Spleen (tissue), 7 donors: Measurements from ENCODE around the gene ZNF385C.

Experiments
- CTCF ChIP-seq, 11 experiments: fragments of 200-600 bp in 7 of 11; fragments of 450-650 bp in 4 of 11; sonication (generic) in 4 of 11; IDR thresholded peaks in 8 of 11; conservative IDR thresholded peaks in 3 of 11; 1 replicate in 7 of 11; 2 replicates in 4 of 11; pipeline versions ENCODE4 v1.4.0 to v1.8.0; 2016 to 2021; ENCODE audit warnings: antibody characterized with exemption in 11 of 11, inconsistent platforms in 4 of 11, mild to moderate bottlenecking in 1 of 11
- POLR2A ChIP-seq, 3 donors: fragments of 450-650 bp; IDR thresholded peaks; one replicate each; pipeline ENCODE4 v1.5.1; 2017; ENCODE audit warnings: antibody characterized with exemption in 3 of 3, mild to moderate bottlenecking in 1 of 3
- donor health status: DM: no; HTN: no; CAD: no; lungs with moderate emphysema.
- donor health status: DM: no; HTN: no; CAD: no.
- donor health status: DM: no; HTN: no; CAD: no.

GRCh38 chr17:41987642-41988041 is 110.6 kb downstream of the ZNF385C start:
- TF ChIP-seq CTCF (IDR thresholded peaks at IDR 0.05 in 8 of 11, conservative IDR thresholded peaks at IDR 0.05 in 3 of 11) (no peak), POLR2A (IDR thresholded peaks at IDR 0.05) (no peak)
